GM18909 (cell line): ENCODE data around the gene GRK6.

Experiments
- ATAC-seq: cut with Tn5 transposase; IDR thresholded peaks from one replicate; pipeline ENCODE4 v1.9.1; 2021; ENCODE audit warnings: mild to moderate bottlenecking; ENCODE audit not compliant: unreplicated experiment, poor library complexity

GRK6 gene

DNA sequence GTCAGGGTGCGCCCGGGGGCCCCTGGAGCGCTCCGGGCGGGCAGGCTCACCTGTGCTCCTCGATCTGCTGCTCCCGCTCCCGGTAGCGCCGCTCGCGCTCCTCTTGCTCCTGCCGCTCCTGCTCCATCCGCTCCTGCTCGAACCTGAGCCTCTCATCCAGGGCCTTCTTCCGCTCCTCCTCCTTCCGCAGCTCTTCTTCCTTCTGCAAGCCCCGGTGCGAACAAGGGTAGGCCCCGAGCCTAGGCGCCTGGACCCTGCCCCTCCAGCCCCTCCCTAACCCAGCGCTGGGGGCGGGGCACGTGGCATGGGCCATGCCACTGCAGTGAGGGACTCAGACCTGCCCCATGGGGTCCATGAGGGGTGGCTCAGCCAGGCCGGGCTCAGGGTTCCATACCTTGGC lies 40.4 kb downstream of the GRK6 start:
- no peak for ATAC-seq

DNA sequence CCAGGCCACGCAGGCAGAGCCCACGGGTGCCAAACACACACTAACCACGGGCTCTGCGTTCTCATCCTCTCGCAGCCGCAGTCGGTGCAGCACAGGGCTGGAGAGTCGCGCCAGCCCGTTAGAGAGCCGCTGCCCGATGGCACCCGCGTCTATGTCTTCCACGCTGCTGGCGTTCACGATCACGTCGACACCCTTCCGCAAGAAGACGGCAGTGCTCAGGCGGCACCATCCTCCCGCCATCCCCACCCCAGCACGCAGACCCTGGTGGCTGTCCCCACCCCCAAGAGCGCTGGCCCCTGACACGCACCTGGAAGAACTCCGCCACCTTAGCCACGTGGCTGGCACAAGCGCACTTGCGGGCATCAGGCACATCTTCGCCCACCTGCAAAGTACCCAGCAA lies 41.0 kb downstream of the GRK6 start:
- no peak for ATAC-seq

DNA sequence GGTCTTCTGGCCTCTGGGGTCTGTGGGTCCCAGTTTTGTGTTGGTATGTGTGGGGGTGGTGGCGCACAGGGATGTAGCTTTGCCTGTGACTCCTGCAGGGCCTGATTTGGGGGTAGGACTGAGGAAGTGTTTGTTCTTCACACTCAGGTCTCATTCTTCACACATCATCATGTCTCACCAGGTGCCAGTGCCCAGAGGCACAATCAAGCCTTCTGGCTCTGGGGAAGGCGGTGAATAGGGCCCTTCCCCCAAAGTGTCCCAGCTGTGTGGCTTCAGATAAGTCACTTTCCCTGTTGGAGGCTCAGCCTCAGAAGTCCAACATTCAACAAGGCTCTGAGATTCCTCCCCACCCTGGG lies 41.8 kb downstream of the GRK6 start:
- no peak for ATAC-seq

DNA sequence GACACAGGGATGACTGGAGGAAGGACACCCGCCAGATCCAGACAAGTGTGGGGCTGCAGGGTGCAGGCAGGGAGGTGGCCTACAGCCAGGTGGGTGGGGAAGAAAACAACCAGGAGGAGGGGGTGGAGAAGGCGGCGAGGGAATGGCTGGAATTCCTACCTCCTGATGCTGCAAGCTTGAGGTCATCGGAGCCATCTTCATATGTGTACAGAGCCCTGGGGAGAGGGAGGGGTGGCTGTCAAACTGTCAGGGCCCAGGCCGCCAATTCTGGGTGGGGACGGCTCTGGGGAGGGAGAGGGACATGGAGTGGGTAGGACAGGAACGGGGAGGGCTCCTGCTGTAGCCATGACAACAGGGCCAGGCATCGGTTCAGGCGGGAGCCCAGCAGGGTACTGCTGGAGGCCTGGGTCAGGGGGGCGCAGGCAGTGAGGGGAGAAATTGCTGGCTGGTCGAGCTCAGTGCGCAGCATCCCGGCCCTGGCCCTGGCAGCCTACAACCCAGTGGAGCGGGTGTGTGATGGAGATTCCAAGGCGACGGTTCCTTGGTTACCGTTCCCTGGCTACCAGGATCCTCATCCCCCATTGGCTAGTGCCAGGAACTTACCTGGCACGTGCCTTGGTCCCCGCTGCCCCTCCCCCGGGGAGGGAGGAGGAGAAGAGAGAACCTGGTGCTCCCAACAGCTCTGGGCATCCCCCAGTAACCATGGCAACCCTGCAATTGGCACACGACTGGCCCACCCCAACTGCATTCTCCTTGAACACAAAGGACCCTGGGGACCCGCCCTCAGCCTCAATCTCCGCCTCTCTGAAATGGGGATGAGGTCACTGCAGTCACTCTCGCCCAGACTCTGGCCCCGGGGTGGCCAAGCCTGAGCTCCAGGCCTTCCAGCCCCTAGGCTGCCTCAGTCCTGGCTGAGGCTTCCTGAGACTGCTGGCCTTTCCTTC lies 42.5 kb downstream of the GRK6 start:
- ATAC-seq = no peak

DNA sequence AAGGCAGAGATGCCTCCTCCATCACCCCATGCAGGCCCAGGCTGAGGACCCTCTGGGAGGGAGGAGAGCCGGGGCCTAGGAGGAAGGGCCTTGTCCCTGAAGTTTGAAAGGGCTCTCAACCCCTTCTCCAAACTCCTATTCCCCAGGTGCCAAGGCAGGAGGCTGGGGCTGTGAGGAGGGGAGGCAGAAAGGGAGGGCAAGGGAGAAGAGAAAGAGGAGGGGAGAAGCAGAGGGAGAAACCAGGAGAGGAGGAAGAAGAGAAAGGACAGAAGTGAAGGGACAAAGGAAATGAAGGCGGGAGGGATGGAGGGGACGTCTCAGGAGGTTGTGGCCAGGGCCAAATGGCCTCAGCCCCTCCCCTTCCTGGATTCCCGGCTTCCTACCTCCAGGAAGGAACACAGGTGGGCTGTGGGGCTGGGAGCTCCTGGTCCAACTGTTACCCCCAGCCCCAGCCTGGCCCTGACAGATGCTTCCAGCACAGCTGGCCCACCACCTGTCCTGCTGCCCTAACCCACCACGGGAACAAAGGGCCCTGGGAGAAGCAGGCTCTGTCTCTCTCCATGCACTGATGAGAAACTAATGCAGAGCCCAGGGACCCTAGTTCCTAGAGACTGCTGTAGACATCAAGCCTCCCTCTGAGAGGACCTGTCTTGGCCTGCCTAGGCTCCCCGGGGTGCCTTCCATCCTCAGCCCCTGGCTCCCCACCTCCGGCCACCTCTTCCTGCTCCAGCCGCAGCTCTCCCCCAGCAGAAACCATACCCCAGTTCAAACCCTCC lies 43.5 kb downstream of the GRK6 start:
- ATAC-seq = no peak

DNA sequence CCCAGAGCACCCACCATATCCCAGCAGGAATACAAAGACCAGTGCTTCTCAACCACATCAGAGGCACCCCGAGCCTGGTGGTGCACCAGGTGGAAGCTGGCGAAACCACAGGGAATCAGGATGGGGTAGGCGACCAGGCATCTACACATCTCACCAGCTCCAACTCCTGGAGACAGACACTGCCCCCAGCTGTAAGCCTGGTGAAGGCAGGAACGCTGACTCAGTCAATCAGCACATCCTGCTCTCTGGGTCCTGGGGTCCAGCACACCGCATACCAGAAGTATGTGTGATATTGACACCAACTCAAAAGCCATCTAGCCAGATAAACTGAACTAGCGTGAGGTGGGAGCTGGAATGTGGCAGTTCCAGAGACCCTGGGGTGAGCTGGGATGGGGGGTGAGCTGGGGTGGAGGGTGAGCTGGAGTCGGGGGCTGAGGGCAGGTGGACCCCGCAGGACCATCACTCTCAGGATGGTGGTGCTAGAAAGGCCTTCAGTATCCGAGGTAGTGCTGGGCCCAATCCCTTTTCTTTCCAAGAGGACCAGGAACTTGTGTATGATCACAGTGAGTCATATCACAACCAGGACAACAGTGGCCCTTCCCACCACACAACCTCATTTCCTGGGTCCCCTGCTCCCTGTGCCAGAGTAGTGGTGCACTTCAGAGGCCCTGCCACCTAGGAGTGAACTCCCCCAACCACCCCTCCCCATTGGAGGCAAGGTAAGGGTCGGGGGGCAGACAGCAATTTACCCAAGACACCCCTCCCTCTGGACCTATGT lies 44.5 kb downstream of the GRK6 start:
- ATAC-seq = no peak

DNA sequence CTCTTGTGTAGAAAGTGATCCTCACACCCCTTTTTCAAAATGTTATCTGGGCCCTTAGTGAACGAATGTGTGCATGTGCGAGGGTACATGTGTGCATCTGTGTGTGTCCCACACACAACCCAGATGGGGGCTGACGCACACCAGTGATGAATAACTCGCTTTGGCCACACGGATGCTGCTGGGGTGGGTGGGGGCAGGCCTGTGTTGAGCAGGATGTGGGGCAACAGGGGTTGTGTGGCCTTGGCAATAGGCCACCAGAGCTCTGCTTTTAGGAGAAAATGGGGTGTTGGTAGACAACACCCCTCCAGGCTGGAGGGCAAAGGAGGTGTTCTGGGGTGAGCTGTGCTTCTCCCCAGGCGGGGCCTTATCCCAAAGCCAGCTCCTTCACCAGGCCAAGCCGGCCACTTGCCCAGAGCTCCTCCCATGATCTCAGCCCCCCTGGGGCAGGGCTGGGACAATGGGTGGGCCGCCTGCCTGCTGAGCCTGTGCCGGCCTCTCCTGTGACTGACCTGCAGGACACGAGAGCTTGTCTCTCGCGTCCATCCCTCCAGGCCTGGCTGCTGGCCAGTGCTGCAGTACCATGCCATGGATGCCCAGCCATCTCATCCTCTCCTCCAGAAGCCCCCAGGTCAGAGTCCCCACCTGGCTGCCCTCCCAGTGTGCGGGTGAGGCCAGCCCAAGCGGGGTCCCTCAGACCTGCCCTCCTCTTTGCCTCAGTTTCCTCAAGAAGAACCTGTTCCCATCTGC lies 45.3 kb downstream of the GRK6 start:
- ATAC-seq = no peak

DNA sequence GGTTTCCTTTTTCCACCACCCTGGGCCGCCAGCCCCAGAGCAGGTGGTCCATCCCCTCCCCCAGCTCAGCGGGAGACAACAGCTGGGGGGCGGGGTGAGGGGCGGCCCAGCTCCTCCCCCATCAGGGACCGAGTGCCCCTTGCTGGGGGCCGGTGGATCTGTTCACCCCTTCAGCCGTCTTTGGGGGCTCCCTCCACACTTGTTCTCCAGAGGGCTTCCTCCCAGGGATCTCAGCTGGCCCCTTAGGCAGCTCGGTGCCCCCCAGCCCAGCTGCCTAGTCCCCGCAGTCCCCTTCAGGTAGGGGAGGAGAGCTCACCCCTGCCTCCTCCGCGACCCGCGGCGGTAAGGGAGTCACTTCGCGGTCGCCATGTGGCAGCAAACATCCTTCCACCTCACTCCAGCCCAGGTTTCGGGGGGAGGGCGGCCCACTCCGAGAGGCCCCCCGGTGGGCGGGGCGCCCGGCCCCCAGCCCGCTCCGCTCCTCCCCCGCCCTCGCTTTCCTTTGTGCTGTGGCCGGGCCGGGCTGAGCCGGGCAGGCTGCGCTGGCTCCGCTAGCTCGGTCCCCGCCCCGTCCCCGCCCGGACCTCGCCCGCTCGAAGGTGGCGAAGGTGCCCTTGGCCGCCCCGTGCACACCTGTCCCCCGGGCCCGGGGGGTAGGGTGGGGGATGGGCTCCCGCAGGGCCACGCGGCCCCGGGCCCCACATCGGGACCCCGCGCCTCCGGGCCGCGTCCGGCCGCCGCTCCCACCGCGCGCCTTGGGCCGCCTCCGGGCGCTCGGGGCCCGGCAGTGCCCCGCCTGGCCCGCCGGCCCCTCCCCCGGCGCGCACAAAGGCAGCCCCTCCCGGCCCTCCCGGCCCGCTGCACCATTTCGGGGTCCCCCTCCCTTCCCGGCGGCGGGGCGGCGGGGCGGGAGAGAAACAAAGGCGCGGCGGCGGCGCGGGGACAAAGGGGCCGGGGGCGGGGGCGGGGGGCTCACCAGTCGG lies 46.3 kb downstream of the GRK6 start:
- no peak for ATAC-seq

DNA sequence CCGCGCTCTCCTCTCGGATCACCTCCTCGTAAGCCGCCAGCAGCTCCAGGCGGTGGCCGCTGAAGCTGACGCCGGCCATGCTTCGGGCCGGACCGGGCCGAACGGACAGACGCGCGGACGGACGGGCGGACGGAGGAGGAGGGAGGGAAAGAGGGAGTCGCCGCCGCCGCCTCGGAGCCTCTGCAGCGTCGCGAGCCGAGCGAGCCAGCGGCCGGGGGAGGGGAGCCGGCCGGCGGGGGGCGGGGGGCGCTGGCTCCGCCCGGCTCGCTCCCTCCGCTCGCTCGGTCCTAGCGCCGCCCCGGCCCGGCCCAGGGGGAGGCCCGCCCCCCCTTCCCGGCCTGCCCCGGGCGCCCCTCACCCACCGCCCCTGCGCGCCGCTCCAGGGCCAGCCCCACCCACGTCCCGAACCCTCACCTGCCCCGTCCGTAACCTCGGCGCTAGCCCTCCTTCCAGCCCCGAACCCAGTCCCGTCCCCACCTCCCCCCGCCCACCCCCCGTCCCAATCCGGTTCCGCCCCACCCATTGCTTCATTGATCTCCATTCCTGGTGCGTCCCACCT lies 47.0 kb downstream of the GRK6 start, which contains the start of gene DBN1:
Gene DBN1, minus strand, starts transcription at position 192 of the 559 bp plus-strand sequence. Its CDS starts 113 bp downstream, at position 79.
- no peak for ATAC-seq

DNA sequence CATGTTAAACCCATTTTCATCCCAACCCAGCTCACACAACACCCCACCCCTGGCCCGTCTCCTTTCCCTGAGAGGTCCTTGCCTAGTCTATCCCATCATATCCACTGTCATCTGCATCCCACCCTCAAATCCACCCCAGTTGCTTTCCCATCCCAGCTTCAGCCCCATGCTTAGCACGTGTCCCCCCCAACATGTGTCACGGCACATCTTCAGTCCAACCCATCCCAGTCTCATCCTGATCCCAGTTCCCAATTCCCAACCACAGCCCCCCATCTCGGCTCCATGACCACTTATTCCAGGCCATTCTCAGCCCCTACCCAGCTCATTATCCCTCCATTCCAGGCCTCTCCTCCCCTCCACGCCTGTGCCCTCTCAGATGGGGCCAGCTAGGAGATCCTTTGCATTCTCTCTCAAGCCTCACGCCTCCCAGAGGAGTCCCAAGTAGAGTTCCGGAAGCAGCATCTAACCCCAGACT lies 47.6 kb downstream of the GRK6 start:
- no peak for ATAC-seq

DNA sequence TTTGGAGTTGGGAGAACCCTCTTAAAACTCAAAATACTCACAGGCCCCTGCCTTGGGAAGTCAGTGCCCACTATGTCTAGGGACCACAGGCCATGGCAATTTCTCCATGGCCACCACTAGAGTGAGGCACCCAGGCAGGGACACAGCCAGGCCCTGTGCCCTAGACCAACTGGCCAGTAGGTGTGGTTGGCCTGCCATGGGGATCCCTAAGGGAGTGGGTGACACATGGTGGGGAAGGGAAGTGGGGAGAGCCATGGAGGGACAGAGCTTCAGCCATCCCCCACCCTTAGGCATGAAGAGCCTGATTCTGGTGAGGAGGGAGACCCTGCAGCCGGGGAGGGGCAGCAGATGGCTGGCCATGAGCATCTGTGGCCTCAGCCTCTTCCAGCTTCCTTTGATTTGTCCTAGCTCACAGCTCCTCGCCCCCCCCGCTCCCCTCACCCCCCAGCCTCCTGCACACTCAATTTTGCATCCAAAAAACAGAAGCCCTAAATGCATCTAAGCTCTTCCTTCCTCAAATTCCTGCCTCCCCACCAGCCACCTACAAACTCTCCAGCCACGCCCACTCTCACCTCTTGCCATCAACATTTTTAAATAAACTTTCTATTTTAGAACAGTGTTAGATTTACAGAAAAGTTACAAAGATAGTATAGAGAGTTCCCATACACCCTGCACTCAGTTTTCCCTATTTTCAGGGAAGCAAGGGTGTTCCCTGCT lies 48.5 kb downstream of the GRK6 start:
- ATAC-seq = no peak

DNA sequence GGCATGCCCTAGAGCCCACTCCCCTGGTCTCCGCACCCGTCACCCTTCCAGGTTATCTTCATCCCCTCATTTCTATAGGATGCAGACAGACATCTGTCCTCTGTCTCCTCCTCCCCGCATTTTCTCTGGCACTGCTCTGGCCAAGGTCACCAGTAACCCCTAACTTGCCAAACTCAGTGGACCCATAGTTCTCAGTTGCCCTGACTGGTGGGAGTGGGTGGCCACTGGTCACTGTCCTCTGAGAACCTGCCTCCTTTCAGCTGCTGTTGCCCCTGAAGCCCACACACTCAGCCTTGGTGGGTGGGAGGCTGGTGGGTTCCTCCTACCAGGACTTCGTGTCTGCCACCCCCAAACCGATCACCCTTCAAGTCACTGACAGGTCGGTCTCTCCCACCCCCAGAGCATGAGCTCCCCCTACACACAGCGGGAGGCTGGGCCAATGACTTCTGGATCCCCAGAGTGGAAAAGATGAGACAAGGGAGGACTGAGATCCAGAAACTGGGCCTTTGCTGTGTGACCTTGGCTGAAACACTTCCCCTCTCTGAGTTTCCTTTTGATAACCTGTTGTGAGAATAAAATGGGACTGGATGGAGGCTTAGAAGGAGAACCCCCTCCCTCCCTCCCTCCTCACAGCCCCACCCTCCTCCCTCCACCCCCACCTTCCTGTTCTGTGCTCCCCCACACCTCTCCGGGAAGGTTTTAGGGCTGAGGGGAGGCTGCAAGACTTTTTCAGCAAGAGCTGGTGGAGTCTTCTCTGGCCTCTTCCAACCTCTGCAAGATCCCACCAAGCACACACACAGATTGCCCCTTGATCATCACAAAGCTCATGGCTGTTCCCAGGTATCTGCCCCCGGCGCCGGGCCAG lies 49.3 kb downstream of the GRK6 start:
- ATAC-seq = no peak

DNA sequence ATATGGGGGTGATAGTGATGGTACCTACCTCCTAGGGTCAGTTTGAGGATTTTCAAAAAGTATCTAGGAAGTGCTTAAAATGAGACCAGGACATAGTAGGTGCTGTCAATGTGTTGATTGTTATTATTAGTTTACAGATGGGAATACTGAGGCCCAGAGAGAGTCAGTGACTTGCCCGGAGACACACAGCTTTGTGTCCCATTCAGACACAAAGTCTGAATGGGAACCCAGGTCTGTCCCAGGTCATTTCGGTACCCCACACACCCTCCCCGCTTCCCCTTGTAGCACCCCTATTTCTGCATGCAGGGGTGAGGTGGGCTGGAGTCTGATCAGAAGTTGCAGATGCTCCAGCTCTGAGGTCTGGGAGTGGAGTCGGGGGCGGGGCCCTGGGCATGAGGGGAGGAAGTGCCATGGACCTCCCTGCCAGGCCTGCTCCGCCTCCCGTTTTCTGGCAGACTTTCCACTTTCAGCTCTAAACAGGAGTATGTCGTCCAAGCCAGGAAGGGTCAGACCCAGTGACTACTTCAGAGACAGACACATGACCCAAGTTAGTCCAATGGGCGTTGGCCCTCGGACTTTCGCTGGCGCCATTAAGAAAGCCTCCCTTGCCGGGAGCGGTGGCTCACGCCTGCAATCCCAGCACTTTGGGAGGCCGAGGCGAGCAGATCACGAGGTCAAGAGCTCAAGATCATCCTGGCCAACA lies 50.2 kb downstream of the GRK6 start:
- no peak for ATAC-seq

DNA sequence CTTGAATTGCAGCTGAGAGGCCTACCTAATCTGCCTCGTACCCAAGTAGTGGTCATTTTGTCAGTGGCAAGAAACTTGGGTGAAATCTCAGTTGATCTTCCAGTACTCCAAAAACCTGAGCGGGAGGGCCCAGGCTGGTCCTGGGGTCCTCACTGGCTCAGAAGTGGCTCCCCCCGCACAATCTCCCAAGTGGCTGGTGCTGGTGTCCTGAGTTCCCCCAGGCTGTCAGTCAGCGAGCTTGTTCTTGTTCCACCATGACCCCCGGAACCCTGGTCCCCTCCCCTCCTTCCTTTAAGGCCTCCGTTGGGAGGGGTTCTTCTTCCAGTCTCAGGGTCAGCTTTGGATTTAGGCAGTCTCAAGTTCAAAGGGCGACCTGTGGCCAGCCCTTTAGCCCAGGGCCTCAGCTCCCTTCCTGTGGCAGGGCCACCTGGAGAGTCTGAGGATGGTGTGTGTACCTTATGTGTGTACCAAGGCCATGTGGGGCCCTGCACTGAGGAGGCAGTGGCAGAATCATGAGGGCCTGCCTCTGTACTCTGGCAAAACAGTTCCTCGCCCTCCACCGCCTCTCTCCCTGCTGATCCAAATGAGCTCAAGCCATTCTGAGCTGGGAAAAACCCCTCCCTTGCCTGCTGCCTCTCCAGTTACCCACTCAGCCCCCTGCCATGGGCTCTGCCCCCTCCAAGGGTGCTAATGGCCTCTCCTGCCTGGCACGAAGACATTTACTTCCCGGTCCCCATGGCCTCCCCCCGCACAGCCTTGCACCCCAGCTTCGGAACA lies 51.4 kb downstream of the GRK6 start:
- no peak for ATAC-seq
